Measurements from ENCODE around the gene TLE4.

GRCh38 chr9:79610019-79610631, 38.4 kb downstream of the TLE4 start:
- TF ChIP-seq CTCF (conservative IDR thresholded peaks at IDR 0.05) (no peak), ZFX (IDR thresholded peaks at IDR 0.05) (no peak)

All from C4-2B (cell line).